Inflammatory macrophage (primary cell): ENCODE results near the gene PRR12.
A peak's percentile ranks its signal among the peaks of the same experiment; 100 is the strongest.

Source experiments
- DNase-seq, 2 donors: peaks; one replicate each; pipeline ENCODE4 v3.0.0-alpha.2; 2020 to 2022

The PRR12 gene

DNA sequence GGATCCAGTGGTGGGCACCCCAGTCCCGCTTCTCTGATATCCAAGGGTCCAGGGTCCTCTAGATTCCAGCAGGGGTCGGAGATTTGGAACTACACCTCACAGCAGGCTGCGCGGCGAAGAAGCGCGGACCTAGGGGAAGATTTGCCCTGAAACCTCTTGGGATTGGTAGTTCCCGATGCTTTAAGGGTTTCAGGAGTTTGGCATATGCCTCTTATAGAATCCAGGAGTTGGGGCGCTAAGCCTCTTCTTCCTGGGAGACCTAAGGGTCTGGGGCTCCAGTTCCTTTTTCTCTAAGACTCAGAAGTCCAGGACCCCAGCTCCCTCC lies 75.1 kb downstream of the PRR12 start:
- no peak for DNase-seq

DNA sequence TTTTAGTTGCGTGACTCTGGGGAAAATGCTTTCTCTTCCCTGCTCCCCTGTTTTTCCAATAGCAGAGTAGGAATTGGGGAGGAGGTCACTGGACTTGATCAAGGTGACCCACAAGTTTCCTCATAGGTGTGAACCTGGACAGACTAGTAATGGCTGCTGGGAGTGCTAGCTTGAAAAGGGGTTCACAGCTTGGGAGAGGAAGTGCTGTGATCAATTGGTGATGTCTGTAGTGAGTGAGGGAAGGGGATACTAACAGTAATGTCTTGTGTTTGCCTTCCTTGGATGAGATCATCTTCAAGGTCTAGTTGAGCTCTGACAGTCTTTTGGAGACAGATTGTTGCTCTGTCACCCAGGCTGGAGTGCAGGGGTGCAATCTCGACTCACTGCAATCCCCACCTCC lies 76.5 kb downstream of the PRR12 start:
- no peak for DNase-seq

DNA sequence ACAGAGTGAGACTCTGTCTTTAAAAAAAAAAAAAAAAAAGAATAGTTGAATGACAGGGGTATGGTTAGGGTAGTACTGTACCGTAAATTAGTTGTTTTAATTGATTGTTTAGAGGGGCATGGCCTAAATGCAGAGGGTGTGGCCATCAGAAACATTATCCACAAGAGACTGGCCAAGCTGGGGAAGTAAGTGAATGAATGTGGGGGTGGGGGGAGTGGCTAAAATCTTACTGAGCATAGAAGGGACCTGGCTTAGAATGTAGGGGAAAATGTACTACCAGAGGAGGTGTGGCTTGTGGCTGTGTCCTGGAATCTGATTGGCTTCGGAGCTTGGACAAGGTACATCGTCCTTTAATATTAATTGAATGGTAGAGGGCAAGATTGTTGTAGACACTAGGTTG lies 78.5 kb downstream of the PRR12 start:
- DNase-seq = peak; percentile 50 to 52

DNA sequence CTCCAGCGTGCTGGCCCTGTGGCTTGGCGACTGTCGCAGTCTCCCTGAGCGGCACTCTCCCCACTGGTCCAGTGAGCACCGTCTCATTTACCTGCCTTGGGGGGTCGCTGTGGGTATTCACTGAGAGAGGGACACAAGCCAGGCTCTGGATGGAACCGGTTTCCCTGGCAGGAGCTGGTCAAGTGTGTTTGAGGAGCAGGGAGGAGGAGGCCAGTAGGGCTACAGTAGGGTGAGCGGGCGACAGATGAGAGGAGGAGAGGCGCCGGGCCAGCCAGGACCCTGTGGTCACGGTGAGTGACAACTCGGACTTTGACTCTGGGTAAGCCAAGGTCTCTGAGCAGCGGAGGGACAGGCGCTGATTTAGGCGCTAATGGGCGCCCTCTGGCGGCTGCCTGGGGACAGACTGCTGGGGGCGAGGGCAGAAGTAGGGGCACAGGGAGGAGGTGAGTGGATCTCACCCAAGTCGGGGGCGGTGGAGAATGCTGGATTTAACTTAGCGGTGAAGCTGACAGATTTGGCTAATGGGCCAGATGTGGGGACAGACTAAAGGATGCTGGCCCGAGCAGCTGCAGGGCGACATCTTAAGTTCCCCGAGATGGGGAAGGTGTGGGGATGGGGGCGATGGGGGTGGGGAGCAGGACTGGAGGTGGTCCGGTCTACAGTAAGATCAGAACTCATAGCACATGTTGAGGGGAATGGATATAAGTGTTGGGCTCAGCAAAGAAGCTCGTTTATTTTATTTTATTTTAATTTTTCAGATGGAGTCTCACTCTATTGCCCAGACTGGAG lies 81.3 kb downstream of the PRR12 start:
- DNase-seq = peak; percentile 67 to 74
